AG09319 (cell line): ENCODE results near the gene THRSP.
"Not testable (repeated sequence)": the region's sequence is repeated elsewhere in the genome, so short reads cannot be mapped to it uniquely, and the experiment has no call there.

Experiments used
- DNase-seq: peaks from one replicate; pipeline ENCODE4 v3.0.0-alpha.2; 2010; ENCODE audit warnings: low read depth; ENCODE audit errors: extremely low read depth
- TF ChIP-seq, protein P1 (sequence below): IDR thresholded peaks from 2 replicates; pipeline ENCODE4 v1.5.1; 2011; ENCODE audit warnings: low read depth, mild to moderate bottlenecking, inconsistent platforms, low read length, moderate library complexity

Gene THRSP, protein sequence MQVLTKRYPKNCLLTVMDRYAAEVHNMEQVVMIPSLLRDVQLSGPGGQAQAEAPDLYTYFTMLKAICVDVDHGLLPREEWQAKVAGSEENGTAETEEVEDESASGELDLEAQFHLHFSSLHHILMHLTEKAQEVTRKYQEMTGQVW

DNA sequence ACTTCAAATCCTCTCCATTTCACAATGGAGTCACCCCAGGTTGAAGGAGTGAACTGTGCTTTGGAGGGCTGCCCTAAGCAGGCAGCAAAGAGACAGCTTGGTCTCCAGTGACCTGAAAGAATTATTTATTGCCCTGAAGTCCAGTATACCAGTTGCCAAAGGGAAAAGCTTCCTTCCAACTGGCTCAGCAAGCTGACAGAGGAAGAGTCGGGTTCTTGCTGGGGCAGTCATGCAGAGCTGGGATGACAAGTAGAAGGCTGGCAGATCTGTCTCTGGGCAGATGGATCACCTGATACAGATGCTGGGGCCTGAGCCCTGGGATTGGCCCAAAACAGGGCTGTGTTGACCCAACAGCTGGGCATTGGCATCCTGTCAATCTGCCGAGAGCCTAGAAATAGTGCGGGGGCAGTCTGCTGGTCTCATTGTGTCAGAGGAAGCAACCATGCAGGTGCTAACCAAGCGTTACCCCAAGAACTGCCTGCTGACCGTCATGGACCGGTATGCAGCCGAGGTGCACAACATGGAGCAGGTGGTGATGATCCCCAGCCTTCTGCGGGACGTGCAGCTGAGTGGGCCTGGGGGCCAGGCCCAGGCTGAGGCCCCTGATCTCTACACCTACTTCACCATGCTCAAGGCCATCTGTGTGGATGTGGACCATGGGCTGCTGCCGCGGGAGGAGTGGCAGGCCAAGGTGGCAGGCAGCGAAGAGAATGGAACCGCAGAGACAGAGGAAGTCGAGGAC is at the start of gene THRSP:
THRSP (plus strand) TSS at position 422 of the 742 bp plus-strand sequence; CDS start at position 443, 21 bp downstream.
- no peak for DNase-seq
- TF ChIP-seq, protein P1, sequence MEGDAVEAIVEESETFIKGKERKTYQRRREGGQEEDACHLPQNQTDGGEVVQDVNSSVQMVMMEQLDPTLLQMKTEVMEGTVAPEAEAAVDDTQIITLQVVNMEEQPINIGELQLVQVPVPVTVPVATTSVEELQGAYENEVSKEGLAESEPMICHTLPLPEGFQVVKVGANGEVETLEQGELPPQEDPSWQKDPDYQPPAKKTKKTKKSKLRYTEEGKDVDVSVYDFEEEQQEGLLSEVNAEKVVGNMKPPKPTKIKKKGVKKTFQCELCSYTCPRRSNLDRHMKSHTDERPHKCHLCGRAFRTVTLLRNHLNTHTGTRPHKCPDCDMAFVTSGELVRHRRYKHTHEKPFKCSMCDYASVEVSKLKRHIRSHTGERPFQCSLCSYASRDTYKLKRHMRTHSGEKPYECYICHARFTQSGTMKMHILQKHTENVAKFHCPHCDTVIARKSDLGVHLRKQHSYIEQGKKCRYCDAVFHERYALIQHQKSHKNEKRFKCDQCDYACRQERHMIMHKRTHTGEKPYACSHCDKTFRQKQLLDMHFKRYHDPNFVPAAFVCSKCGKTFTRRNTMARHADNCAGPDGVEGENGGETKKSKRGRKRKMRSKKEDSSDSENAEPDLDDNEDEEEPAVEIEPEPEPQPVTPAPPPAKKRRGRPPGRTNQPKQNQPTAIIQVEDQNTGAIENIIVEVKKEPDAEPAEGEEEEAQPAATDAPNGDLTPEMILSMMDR = no peak

DNA sequence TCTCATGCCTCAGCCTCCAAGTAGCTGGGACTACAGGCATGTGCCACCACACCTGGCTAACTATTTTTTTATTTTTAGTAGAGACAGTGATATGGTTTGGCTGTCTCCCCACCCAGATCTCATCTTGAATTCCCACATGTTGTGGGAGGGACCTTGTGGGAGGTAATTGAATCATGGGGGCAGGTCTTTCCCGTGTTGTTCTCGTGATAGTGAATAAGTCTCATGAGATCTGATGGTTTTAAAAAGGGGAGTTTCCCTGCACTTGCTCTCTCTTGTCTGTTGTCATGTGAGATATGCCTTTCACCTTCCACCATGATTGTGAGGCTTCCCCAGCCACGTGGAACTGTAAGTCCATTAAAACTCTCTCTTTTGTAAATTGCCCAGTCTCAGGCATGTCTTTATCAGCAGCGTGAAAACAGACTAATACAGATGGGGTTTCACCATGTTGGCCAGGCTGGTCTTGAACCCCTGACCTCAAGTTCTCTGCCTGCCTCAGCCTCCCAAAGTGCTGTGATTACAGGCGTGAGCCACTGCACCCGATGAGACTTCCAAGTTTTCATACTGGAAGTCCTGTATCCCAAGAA is 48.6 kb upstream of the THRSP start:
- DNase-seq = not testable (repeated sequence)

DNA sequence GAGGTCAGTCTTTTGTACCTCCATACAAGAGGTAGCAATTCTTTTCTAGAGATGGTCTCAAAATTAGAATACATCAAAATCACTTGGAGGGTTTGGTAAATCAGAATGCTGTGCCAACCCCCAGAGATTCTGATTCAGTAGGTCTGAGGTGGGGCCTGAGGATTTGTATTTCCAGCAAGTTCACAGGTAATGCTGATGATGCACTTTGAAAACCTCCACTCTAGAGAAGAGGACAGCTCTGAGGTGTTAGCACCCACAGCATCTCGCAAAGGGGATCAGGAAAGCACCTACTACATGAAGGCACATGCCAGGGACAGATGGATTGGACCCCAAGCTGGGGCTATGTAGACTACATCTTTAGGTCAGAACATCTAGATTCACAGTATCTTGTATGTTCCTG is 47.8 kb upstream of the THRSP start:
- DNase-seq = no peak
- TF ChIP-seq, protein P1 = no peak

DNA sequence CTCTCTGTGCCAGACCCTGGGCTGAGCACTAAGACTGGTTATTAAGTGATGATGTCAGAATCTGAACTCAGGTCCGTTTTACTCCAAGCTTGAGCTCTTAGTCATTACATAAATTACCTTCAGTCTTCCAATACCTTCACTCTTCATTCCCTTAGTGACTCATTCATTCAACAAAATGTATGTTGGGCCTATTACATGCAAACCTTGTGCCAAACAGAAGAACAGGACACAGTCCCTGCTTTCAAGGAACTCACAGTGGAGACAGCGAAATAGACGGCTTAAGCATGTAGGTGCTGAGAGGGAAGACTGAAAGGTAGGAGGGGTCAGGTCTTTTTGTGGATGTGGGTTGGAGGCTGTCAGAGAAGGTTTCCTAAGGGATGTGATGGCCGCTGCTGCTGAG is 43.9 kb upstream of the THRSP start:
- TF ChIP-seq, protein P1 = no peak
- DNase-seq = no peak

DNA sequence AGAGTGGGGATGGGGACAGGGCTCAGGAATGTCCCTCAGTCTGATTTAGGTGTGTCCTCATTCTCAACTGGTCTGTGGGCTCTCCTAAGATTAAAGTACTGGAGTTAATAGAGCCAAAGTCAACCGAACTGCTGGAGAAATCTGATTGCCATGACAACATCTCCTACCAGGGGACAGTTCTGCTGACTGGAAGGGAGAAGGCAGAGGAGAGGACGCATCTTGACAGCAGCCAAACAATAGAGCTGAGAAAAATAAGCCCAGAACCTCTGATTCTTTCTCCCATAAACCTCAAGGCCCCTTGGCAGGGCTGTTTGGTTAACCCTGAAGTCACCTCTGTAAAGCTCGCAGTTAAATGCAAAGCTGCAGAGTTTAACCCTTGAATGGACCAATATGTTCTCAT is 43.4 kb upstream of the THRSP start:
- TF ChIP-seq, protein P1 = no peak
- DNase-seq = no peak

DNA sequence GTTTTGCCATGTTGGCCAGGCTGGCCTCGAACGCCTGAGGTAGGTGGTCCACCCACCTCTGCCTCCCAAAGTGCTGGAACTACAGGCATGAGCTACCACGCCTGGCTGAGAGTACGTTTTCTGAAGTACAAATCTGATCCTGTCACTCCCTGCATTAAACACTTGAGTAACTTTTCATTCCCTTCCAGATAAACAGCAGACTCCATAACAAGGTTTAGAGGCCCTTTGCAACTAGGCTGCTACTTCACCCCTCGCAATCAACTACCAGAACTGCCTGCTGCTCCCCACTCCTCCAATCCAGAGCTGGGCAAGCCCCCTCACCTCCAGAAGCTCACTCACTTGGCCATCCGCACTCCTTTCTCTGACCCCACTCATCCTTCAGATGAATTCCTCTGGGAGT is 42.0 kb upstream of the THRSP start:
- TF ChIP-seq, protein P1 = no peak
- no peak for DNase-seq

DNA sequence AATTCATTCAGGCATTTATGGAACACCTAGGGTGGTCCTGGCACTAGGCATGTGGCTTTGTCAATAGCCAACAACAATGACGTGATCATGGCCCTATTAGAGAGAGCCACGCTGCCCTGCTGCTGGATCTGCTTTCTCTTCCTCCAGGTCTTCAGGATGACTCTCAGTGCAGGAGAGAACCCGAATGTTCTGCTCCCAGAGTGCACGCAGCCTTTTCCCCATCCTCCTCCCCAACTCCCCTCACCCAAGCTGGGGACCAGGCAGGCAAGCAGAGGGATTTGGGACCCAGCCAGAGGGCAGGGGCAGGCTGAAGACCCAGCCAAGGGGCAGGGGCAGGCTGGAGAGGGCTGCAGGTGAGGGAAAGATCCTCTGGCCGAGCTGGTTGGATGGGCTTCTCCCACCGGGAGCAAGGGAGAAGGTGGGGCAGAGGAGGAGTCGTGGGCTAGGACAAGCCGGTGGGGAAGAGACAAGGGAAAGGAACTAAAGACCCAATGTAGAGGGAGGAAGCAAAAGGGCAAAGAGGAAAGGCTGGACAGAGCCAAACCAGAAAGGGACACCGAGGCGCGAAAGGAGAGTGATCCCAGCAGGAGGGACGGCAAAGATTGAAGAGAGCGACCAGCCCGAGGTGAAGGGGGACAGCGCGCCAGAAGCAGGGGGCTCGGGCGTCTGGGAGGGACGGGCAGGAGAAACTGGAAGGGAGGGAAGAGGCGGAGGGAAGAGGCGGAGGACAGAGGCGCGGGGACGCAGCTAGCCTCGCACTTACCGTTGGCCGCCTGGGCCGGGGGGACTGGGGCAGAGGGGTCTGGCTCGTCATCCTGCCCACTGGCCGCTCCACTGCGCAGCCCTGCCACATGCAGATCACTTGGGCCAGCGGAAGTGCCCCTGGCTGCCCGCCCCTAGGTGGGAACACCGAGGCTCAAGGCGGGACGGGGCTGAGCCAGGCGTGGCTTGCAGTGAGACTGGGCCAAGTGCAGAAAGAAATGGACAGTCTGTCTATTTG is 41.0 kb upstream of the THRSP start, which contains the start of gene KCTD14:
KCTD14 (minus strand) TSS at position 880 of the 1,000 bp plus-strand sequence; CDS start at position 853, 27 bp downstream.
- DNase-seq = no peak
- TF ChIP-seq, protein P1 = no peak
